Measurements from ENCODE around the gene SMYD2. TPM values are rescaled to one million over a fixed set of nuclear protein-coding genes. Genes with fewer than 3 reads are reported as not detected.

Gene SMYD2
- total RNA-seq, 2 donors from 2014 or later = 13.8 to 22.4 TPM

DNA sequence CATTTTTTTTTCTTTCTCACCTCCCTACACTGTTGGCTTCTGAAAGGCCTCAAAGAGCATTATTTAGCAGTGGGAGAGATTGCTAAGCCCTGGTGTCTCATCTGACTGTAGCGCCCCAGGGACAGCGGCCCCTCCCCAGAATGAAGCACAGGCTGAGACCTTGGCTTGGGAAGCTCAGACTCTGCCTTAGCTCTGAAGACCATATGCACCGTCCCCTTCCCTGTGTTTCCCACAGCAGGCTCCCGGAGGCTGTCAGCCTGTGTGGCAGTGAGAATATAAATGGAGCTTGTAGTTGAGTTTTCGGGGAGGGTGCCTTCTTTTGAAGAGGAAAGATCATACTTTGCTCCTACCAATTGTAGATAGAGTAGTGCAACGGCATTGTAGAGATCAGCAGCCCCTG lies 25.3 kb downstream of the SMYD2 start:
- no peaks in the 10 kb centered on the region for H3K9me3 ChIP-seq (ENCODE audit: control insufficient read depth, low read length)
- no peak overlapping the region for H3K27ac Mint-ChIP-seq
- 88 to 95% methylated on average over 3 to 6 of the region's 6 CpGs for WGBS, 2 experiments (ENCODE audit: insufficient coverage in 1 of 2, insufficient read length in 1 of 2)
- H3K4me3 Mint-ChIP-seq = no peak overlapping the region
- peak; percentile 42 for DNase-seq
- H3K4me3 ChIP-seq (ENCODE audit: low read length) = no peak overlapping the region
- no peak overlapping the region for H3K9ac ChIP-seq (ENCODE audit: extremely low read depth, low read length, poor library complexity, severe bottlenecking)
- no peaks in the 10 kb centered on the region for H3K9me3 Mint-ChIP-seq
- H3K4me1 Mint-ChIP-seq = peaks cover 13% of the 10 kb centered on the region
- no peaks in the 10 kb centered on the region for H3K36me3 ChIP-seq (ENCODE audit: control insufficient read depth, insufficient read depth, low read length)
- no peak overlapping the region for H3K27ac ChIP-seq (ENCODE audit: low read depth, low read length)
- H3K27me3 ChIP-seq (ENCODE audit: control insufficient read depth, insufficient read depth, low read length, poor library complexity, severe bottlenecking) = no peaks in the 10 kb centered on the region
- no peaks in the 10 kb centered on the region for H3K27me3 Mint-ChIP-seq (ENCODE audit: insufficient read depth)
- H3K36me3 Mint-ChIP-seq (ENCODE audit: low read depth) = peaks cover 3% of the 10 kb centered on the region
- TF ChIP-seq, protein P1, sequence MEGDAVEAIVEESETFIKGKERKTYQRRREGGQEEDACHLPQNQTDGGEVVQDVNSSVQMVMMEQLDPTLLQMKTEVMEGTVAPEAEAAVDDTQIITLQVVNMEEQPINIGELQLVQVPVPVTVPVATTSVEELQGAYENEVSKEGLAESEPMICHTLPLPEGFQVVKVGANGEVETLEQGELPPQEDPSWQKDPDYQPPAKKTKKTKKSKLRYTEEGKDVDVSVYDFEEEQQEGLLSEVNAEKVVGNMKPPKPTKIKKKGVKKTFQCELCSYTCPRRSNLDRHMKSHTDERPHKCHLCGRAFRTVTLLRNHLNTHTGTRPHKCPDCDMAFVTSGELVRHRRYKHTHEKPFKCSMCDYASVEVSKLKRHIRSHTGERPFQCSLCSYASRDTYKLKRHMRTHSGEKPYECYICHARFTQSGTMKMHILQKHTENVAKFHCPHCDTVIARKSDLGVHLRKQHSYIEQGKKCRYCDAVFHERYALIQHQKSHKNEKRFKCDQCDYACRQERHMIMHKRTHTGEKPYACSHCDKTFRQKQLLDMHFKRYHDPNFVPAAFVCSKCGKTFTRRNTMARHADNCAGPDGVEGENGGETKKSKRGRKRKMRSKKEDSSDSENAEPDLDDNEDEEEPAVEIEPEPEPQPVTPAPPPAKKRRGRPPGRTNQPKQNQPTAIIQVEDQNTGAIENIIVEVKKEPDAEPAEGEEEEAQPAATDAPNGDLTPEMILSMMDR (conservative IDR thresholded peaks at IDR 0.05) = no peak
- no peaks in the 10 kb centered on the region for H3K4me1 ChIP-seq (ENCODE audit: control insufficient read depth, insufficient read depth, low read length)

DNA sequence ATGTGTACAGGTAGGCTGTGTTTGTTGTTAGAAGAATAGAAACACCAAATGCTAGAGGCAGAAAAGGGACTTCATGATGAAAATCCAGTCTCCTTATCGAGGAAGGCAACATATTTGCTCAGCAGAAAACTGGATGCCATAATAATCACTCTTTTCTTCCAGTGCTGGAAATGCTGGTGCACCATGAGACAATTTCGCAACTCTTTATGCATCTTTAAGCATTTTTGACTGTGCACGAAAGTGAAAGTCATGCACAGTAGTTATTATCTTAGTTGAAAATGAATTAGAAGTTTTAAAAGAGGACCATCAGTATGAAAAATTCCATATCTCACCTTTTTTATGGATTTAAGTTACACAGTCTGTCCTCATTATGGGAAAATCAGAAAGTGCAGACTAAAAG lies 29.1 kb downstream of the SMYD2 start:
- no peak overlapping the region for H3K9ac ChIP-seq (ENCODE audit: extremely low read depth, low read length, poor library complexity, severe bottlenecking)
- no peaks in the 10 kb centered on the region for H3K4me1 ChIP-seq (ENCODE audit: control insufficient read depth, insufficient read depth, low read length)
- Mint-ChIP-seq H3K27me3 (ENCODE audit: insufficient read depth) (peaks cover 6% of the 10 kb centered on the region), H3K9me3 (no peaks in the 10 kb centered on the region), H3K4me3 (no peak overlapping the region), H3K4me1 (peaks cover 24% of the 10 kb centered on the region), H3K36me3 (ENCODE audit: low read depth) (peaks cover 3% of the 10 kb centered on the region), H3K27ac (no peak overlapping the region)
- TF ChIP-seq, protein P1 (conservative IDR thresholded peaks at IDR 0.05) = no peak
- H3K9me3 ChIP-seq (ENCODE audit: control insufficient read depth, low read length) = no peaks in the 10 kb centered on the region
- no peak overlapping the region for H3K4me3 ChIP-seq (ENCODE audit: low read length)
- H3K27ac ChIP-seq (ENCODE audit: low read depth, low read length) = no peak overlapping the region
- no peak for DNase-seq
- no peaks in the 10 kb centered on the region for H3K36me3 ChIP-seq (ENCODE audit: control insufficient read depth, insufficient read depth, low read length)
- 94 to 100% methylated on average over 1 to 3 of the region's 3 CpGs for WGBS, 2 experiments (ENCODE audit: insufficient coverage in 1 of 2, insufficient read length in 1 of 2)
- no peaks in the 10 kb centered on the region for H3K27me3 ChIP-seq (ENCODE audit: control insufficient read depth, insufficient read depth, low read length, poor library complexity, severe bottlenecking)

DNA sequence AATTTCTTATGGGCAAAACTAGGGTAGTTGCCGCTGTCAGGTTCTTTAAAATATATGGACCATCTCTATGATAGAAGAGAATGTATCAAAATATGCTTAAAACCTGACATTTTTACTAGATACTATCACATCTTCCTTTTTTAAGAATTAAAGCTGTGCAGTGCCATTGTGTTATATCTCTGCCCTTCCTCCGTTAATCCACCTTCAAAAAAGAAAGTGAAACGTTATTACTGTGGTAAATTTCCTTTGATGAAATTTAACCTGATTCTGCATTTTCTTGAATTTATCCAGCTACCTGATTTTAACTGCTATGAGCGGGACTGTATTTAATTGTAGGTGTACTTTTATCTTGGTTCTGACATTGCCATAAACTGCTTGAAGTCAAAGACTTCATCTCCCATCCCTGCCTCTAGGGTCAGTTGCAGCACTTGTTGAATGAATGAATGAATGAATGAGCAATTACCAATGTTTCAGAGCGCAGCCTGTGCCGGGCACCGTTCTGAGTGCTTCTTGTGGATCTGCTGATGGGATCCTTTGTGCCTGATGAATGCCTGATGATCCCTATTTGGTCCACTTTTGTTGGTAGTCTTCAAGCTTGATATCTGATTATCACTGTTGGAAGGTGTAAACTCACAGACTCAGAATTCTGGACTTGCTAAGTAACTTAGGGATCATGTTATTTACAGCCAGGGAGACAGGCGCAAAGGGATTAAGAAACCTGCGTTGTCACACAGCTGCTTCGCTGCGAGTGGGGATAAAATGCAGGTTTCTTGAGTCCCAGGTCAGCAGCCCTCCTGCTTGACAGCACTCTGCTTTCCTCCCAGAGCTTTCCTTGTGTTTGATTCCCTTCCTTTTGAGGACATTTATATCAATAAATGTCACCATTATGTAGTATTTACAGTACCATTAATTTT lies 30.1 kb downstream of the SMYD2 start:
- Mint-ChIP-seq H3K4me3 (no peak overlapping the region), H3K27ac (no peak overlapping the region), H3K9me3 (no peaks in the 10 kb centered on the region), H3K36me3 (ENCODE audit: low read depth) (peaks cover 6% of the 10 kb centered on the region), H3K27me3 (ENCODE audit: insufficient read depth) (peaks cover 6% of the 10 kb centered on the region), H3K4me1 (peaks cover 22% of the 10 kb centered on the region)
- no peaks in the 10 kb centered on the region for H3K36me3 ChIP-seq (ENCODE audit: control insufficient read depth, insufficient read depth, low read length)
- no peak overlapping the region for H3K27ac ChIP-seq (ENCODE audit: low read depth, low read length)
- no peaks in the 10 kb centered on the region for H3K4me1 ChIP-seq (ENCODE audit: control insufficient read depth, insufficient read depth, low read length)
- TF ChIP-seq, protein P1 (conservative IDR thresholded peaks at IDR 0.05) = no peak
- WGBS, 2 experiments (ENCODE audit: insufficient coverage in 1 of 2, insufficient read length in 1 of 2) = 73 to 95% methylated on average over 6 to 11 of the region's 11 CpGs
- H3K27me3 ChIP-seq (ENCODE audit: control insufficient read depth, insufficient read depth, low read length, poor library complexity, severe bottlenecking) = no peaks in the 10 kb centered on the region
- peak; percentile 46 for DNase-seq
- H3K9me3 ChIP-seq (ENCODE audit: control insufficient read depth, low read length) = no peaks in the 10 kb centered on the region
- H3K9ac ChIP-seq (ENCODE audit: extremely low read depth, low read length, poor library complexity, severe bottlenecking) = no peak overlapping the region
- H3K4me3 ChIP-seq (ENCODE audit: low read length) = no peak overlapping the region

Measured in endodermal cell (in vitro differentiated cells).